Measurements from ENCODE around the gene NCAM1.

NCAM1 gene

GRCh38 chr11:112961751-112962578 lies 745 bp downstream of the NCAM1 start:
- peak overlapping the region; percentile 35 for H3K27ac ChIP-seq (ENCODE audit: extremely low read depth, low read depth, low read length)
- ChIA-PET CTCF (interaction anchor here (0.6 to 1.6 kb wide), 7 partner anchors 19 to 686 kb away, joined by 3 to 7 read pairs (median 4); no protein-coding TSS in a partner anchor), POLR2A (interaction anchor here (0.7 to 1.2 kb wide), 5 partner anchors 12 to 170 kb away, joined by 3 read pairs; no protein-coding TSS in a partner anchor)
- H3K36me3 ChIP-seq (ENCODE audit: control insufficient read depth in 2 of 2, insufficient read depth in 1 of 2, low read length in 2 of 2): no peaks in the 10 kb centered on the region
- H3K4me3 ChIP-seq (ENCODE audit: low read depth, low read length): peak overlapping the region; percentile 79
- peaks cover 6% of the 10 kb centered on the region; the same call in 1 of the 2 replicates for H3K4me1 ChIP-seq (ENCODE audit: control insufficient read depth, insufficient read depth, low read length)
- no peaks in the 10 kb centered on the region for H3K9me3 ChIP-seq (ENCODE audit: control insufficient read depth, insufficient read depth, low read depth, low read length)
- TF ChIP-seq ZNF138 (tag by site-specific recombination; IDR thresholded peaks at IDR 0.05; ENCODE audit: borderline replicate concordance) (no peak), ZNF155 (tag by site-specific recombination; IDR thresholded peaks at IDR 0.05) (no peak), BCL11A (tag by site-specific recombination; IDR thresholded peaks at IDR 0.05; ENCODE audit: low read depth) (0 out of 2 replicates have a peak, but pooled peaks have one; percentile 21), OVOL3 (tag by site-specific recombination; IDR thresholded peaks at IDR 0.05) (peak; percentile 35; the same call in 1 of the 2 replicates), ZBTB8A (tag by site-specific recombination; IDR thresholded peaks at IDR 0.05) (peak; percentile 40; the same call in 1 of the 2 replicates), SP3 (tag by site-specific recombination; IDR thresholded peaks at IDR 0.05) (no peak), KLF16 (tag by site-specific recombination; IDR thresholded peaks at IDR 0.05) (peak; percentile 67), ZNF362 (tag by site-specific recombination; IDR thresholded peaks at IDR 0.05) (no peak), ZNF76 (tag by site-specific recombination; IDR thresholded peaks at IDR 0.05; ENCODE audit: borderline replicate concordance, low read depth) (no peak), ZBTB20 (tag by site-specific recombination; IDR thresholded peaks at IDR 0.05) (peak; percentile 20; the same call in 1 of the 2 replicates), KLF9 (tag by site-specific recombination; IDR thresholded peaks at IDR 0.05; ENCODE audit: low read depth) (peak; percentile 12; the same call in 1 of the 2 replicates), ZSCAN30 (tag by site-specific recombination; IDR thresholded peaks at IDR 0.05) (no peak), ELK4 (IDR thresholded peaks at IDR 0.05; ENCODE audit: borderline replicate concordance, low read depth, low read length) (no peak), ZNF623 (tag by site-specific recombination; IDR thresholded peaks at IDR 0.05) (no peak), ZBTB26 (tag by site-specific recombination; optimal IDR thresholded peaks at IDR 0.05) (peak; percentile 88), WT1 (tag by site-specific recombination; IDR thresholded peaks at IDR 0.05) (peak; percentile 15; the same call in 1 of the 2 replicates), ZNF830 (tag by site-specific recombination; IDR thresholded peaks at IDR 0.05; ENCODE audit: low read depth) (no peak), KLF1 (tag by site-specific recombination; IDR thresholded peaks at IDR 0.05) (peak; percentile 40), ZBTB17 (tag by site-specific recombination; IDR thresholded peaks at IDR 0.05) (peak; percentile 73), ZSCAN4 (tag by site-specific recombination; IDR thresholded peaks at IDR 0.05) (peak; percentile 59; the same call in 1 of the 2 replicates), ZNF18 (tag by site-specific recombination; IDR thresholded peaks at IDR 0.05) (peak; percentile 58; the same call in 1 of the 2 replicates), SP2 (tag by site-specific recombination; IDR thresholded peaks at IDR 0.05) (peak; percentile 56), ZNF610 (tag by site-specific recombination; IDR thresholded peaks at IDR 0.05; ENCODE audit: borderline replicate concordance) (no peak), ZNF513 (tag by site-specific recombination; IDR thresholded peaks at IDR 0.05) (no peak), ZBTB7A (tag by site-specific recombination; IDR thresholded peaks at IDR 0.05; ENCODE audit: low read depth) (0 out of 2 replicates have a peak, but pooled peaks have one; percentile 15), ZNF239 (tag by site-specific recombination; IDR thresholded peaks at IDR 0.05) (no peak), KLF8 (tag by site-specific recombination; IDR thresholded peaks at IDR 0.05) (peak; percentile 70), ZNF292 (tag by site-specific recombination; IDR thresholded peaks at IDR 0.05; ENCODE audit: borderline replicate concordance, low read depth) (no peak), GLIS2 (tag by site-specific recombination; IDR thresholded peaks at IDR 0.05) (no peak), ZNF366 (tag by site-specific recombination; conservative IDR thresholded peaks at IDR 0.05) (0 out of 2 replicates have a peak, but pooled peaks have one; percentile 14)

All from HEK293 (cell line).